ENCODE data around the gene B2M. TPM values are rescaled to one million over a fixed set of nuclear protein-coding genes. Genes with fewer than 3 reads are reported as not detected.
A peak's percentile ranks its signal among the peaks of the same experiment; 100 is the strongest.
"Not testable (repeated sequence)": the region's sequence is repeated elsewhere in the genome, so short reads cannot be mapped to it uniquely, and the experiment has no call there.

Gene B2M
- total RNA-seq, result 1,733 and 2,154 TPM in 2 replicates

- DNase-seq (ENCODE audit: low read depth in 2 of 2), result peak; percentile 87 to 96
Observed at GRCh38 chr15:44711096-44711742, at the start of gene B2M, which contains the start of gene PATL2. Gene B2M, plus strand, starts transcription at chr15:44711517. Its CDS starts 30 bp downstream, at chr15:44711547. Gene PATL2, minus strand, starts transcription at chr15:44711323. Its CDS starts 34,833 bp downstream, at chr15:44676490.

- DNase-seq (ENCODE audit: low read depth in 2 of 2), result no peak
Observed at GRCh38 chr15:44661576-44661975, 49.7 kb upstream of the B2M start.

DNA sequence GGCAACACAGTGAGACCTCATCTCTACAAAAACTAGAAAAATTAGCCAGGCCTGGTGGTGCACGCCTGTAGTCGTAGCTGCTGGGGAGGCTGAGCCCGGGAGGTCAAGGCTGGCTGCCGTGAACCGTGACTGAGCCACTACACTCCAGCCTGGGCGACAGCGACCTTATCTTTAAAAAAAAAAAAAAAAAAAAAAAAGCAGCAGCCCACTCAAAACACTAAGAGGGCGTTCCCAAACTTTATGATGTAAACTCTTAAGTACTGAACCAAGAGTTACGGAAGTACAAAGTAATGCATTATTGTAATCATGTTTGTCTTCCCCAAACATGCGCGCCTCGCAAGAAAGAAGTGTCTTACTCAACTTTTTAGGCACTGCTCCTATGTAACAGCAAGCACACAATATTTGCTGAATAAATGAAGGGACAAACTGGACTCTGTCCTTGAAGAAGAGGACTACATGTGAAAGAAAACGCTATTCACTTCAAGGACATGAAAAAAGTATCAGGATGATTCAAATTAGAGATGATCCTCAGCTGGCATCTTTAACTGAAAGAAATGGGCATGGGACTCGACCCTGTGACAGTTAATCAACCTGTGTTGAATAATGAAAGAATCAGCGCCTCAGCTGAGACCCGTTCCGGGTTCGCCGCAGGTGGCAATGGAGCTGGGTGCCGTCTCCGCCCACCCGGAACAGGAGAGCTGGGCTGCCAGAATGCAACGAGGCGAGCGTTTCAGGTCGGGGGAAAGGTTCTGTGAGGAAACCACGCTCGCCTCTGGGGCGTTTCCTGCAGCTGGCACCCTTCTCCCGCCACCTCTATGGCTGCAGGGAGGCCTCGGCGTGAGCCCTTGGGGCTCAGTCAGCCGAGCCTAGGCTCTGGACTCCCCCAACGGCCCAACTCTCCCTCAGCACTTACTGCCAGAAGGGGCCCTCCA is 48.6 kb upstream of the B2M start:
- peak; percentile 49 to 74 for DNase-seq (ENCODE audit: low read depth in 2 of 2)

DNA sequence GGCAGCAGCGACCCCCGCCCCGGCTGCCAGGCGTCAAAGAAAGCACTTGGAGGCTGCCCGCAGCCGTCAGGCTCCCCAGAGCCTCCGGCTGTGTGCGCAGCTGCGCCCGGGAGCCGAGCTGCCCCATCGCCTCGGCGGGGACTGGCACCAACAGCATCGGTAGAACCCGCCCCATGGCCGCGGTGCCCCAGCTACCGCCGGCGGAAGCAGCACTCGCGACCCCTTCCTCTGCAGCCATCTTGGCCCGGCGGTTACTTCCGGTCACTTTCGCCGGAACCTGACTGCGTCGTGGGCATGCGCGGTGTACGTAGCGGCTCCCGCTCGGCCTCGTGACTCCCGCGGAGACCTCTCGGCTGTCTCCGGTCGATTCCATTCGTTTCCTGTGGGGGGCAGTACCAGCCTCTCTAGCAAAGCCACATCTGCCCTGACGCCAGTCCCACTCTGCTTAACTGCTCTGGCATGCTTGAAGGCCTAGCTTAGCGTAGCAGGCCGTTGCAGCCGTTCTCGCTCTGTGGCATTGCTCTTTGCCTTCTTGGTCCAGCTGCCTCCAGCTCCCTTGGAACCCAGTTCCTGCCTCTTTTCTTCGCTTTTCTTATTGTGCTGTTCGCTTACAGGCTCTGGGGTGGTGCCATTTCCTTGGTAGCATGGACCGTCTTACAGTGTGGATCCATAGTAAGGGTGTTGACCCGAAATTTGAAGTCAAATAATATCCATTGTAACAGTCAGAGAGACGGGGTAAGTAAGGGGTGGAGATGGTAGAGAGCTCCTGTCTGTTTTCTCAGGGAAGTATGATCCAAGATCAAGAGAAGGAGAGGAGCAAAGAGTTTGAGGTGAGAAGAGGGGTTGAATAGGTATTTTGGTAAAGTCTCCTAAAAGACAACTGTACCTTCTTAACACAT is 47.7 kb upstream of the B2M start, which contains the start of gene SPG11:
Gene SPG11, minus strand, starts transcription at position 253 of the 899 bp plus-strand sequence. Its CDS starts 15 bp downstream, at position 238.
- peak; percentile 94 to 97 for DNase-seq (ENCODE audit: low read depth in 2 of 2)

- DNase-seq (ENCODE audit: low read depth in 2 of 2), result no peak
Observed at GRCh38 chr15:44666210-44667038, 44.9 kb upstream of the B2M start.

DNA sequence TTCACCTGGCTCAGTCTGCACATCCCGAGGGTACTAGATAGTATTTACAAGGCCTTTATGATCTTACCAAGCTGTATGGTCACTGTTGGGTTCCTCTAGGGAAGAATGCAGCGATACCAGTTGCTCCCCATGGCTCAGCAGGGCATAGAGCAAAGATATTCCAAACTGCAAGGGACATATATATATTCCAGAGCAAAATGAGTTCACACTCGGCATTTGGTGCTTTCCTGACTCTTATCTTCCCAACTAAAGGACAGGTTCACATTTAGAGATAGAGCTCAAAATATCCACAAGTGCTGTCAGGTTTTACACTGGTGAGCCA is 44.3 kb upstream of the B2M start:
- no peak for DNase-seq (ENCODE audit: low read depth in 2 of 2)

DNA sequence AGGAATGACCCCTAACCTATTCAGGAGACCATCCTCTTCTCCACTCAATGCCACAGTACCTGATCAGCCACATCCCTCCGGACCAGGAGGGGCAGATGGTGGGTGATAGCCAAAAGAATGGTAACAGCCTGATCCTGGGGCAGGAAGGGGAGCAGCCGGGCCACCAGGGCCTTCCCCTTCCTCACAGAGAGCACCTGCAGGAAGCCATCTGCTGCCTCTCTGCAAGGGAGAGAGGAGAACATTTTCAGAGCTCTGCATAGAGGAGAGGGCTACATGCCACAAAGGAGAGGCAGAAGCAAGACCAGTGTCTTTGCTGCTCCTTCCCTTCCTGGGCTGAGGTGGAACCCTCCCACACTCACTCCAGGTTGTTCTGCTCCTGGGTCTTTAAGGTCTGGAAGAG is 42.4 kb upstream of the B2M start:
- DNase-seq (ENCODE audit: low read depth in 2 of 2), result no peak

GRCh38 chr15:44670087-44670950 is 41.0 kb upstream of the B2M start:
- no peak for DNase-seq (ENCODE audit: low read depth in 2 of 2)

DNA sequence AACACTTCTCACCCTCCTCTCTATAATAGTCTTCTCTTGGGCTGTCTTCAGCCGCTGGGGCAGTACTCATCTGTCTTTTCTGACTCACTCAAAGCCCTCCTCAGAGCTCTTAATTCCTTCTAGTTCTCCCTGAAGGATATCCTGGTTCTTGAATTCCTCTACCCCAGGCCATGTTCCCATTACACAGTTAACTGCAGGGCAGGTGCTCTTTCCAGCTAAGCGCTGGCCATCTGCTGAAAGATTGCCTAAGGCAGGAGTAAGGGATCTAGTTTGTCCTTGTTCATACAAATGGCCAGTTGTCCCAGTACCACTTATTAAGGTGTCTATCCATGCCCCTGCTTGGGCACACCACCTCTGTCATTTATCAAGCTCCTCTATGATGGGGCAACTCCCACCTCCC is 37.7 kb upstream of the B2M start:
- no peak for DNase-seq (ENCODE audit: low read depth in 2 of 2)

DNA sequence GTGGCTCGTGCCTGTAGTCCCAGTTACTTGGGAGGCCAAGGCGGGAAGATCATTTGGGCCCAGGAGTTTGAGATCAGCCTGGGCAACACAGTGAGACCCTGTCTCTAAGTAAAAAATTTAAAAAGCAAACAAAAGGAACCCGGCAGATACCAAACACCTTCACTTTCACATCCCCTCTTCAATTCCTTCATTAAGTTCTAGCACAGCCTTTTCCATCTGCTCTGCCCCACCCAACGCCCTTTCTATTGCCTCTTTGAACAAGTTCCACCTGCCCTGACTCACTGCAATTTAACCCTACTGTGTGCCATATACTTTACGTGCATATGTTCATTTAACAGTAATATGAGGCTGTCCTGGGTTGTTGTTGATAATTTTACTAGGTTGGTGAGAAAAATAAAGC is 35.4 kb upstream of the B2M start:
- DNase-seq (ENCODE audit: low read depth in 2 of 2), result no peak

- no peak for DNase-seq (ENCODE audit: low read depth in 2 of 2)
Observed at GRCh38 chr15:44676676-44677075, 34.6 kb upstream of the B2M start.

GRCh38 chr15:44682211-44682610 is 29.1 kb upstream of the B2M start:
- DNase-seq (ENCODE audit: low read depth in 2 of 2), result no peak

GRCh38 chr15:44682809-44683682 is 28.3 kb upstream of the B2M start:
- not testable (repeated sequence) for DNase-seq (ENCODE audit: low read depth in 2 of 2)

- not testable (repeated sequence) for DNase-seq (ENCODE audit: low read depth in 2 of 2)
Observed at GRCh38 chr15:44689318-44689717, 22.0 kb upstream of the B2M start.

- not testable (repeated sequence) for DNase-seq (ENCODE audit: low read depth in 2 of 2)
Observed at GRCh38 chr15:44690245-44690644, 21.1 kb upstream of the B2M start.

- DNase-seq (ENCODE audit: low read depth in 2 of 2), result no peak
Observed at GRCh38 chr15:44692659-44693058, 18.7 kb upstream of the B2M start.

GRCh38 chr15:44694416-44694815 is 16.9 kb upstream of the B2M start:
- DNase-seq (ENCODE audit: low read depth in 2 of 2), result no peak

DNA sequence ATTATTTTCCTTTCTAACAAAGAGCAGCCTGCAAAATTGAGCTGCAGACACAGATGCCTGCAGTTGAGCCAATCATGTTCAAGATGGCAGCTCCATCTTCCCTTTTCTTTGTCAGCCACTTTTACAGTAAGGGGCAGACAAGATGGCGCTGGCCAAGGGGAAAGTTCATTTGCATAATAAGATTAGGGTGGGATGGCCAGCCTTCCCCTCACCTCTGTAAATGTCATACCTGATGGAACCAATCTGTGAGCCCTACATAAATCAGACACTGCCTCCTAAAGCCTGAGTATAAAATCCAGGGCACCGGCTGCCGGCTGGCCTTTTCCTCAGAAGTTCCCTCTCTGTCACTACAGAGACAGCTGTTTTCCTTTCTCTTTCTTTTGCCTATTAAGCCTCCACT is 16.0 kb upstream of the B2M start:
- no peak for DNase-seq (ENCODE audit: low read depth in 2 of 2)

GRCh38 chr15:44697014-44697413 is 14.3 kb upstream of the B2M start:
- DNase-seq (ENCODE audit: low read depth in 2 of 2), result no peak
